GM21447 (cell line): Measurements from ENCODE around the gene ABCC3.
"Not testable (repeated sequence)": the region's sequence is repeated elsewhere in the genome, so short reads cannot be mapped to it uniquely, and the experiment has no call there.

ENCODE experiments used
- ATAC-seq: cut with Tn5 transposase; IDR thresholded peaks from one replicate; pipeline ENCODE4 v1.9.1; 2021; ENCODE audit not compliant: unreplicated experiment

ABCC3 gene

GRCh38 chr17:50697663-50698272 is 63.1 kb downstream of the ABCC3 start:
- ATAC-seq = no peak

DNA sequence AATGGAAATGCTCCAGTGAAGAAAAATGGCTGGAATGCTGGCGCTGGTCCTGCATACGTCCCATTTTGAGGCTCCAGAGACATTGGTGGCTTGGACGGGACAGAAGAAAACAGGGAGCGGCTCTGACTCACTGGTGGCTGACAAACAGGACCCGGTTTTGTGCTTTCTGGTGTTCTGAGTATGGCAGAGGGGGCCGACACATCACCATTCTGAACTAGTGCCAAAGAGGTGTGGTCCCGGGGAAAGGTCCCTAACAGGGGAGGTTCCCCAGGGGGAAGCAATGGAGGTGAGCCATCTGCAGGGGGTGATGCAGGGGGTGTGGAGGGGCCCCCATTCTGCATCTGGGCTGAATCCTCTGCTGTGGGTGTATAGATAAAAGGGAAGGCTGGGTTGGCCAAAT is 64.7 kb downstream of the ABCC3 start:
- no peak for ATAC-seq

DNA sequence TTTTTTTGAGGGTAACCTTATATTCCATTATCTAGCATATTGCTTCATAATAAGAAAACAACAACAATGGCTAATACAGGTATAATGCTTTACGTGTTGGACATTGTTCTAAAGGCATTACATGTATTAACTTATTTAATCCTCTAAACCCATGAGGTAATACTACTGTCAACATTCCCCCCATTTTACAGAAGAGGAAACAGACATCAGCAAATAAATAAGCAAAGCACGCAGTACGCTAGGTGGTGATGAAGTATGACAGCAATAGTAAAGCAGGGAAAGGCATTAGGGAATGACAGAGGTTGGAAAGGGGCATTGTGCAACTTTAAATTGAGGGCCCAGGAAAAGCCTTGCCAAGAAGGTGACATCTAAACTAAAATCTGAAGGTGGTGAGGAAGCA is 68.5 kb downstream of the ABCC3 start:
- no peak for ATAC-seq

GRCh38 chr17:50707289-50708049 is 72.8 kb downstream of the ABCC3 start, which contains the start of gene ANKRD40:
ANKRD40 (minus strand) TSS chr17:50707914; CDS start chr17:50707654, 260 bp downstream.
- peak; percentile 76 for ATAC-seq

- no peak for ATAC-seq
Observed at GRCh38 chr17:50708050-50709000, 73.6 kb downstream of the ABCC3 start.

GRCh38 chr17:50709053-50709452 is 74.4 kb downstream of the ABCC3 start:
- ATAC-seq = not testable (repeated sequence)

DNA sequence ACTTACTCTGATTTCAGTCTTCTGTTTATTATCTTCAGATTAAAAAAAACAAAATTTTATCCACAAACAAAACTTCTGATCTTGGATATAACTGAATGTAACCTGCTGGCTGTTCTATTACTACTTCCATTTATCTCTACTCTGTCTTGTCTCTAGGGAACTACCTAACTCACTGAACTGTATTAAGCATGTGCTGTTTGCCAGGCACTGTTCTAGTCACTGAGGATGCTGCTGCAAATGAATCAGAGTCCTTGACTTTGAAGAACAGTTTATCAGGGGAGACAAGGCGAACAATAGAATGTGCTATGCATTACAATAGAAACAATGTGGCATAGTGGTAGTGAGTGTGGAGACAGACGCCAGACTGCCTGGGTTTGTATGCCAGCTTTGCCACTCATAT is 75.3 kb downstream of the ABCC3 start:
- no peak for ATAC-seq

DNA sequence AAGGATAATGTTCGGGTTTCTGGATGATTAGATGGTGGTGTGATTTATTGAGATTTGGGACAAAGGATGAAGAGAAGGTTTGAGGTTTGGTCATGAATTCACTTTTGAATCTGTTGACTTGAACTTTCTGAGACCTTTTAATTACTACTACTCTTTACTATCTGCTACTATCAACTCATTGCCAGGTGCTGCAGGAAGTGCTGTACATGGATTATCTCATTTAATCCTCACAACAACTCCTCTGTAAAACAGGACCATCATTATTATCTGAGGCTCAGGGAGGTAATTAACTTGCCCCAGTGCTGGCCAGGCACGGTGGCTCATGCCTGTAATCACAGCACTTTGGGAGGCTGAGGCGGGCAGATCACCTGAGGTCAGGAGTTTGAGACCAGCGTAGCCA is 76.0 kb downstream of the ABCC3 start:
- no peak for ATAC-seq

- ATAC-seq = no peak
Observed at GRCh38 chr17:50712641-50713040, 78.0 kb downstream of the ABCC3 start.

- ATAC-seq = no peak
Observed at GRCh38 chr17:50715471-50715870, 80.8 kb downstream of the ABCC3 start.

DNA sequence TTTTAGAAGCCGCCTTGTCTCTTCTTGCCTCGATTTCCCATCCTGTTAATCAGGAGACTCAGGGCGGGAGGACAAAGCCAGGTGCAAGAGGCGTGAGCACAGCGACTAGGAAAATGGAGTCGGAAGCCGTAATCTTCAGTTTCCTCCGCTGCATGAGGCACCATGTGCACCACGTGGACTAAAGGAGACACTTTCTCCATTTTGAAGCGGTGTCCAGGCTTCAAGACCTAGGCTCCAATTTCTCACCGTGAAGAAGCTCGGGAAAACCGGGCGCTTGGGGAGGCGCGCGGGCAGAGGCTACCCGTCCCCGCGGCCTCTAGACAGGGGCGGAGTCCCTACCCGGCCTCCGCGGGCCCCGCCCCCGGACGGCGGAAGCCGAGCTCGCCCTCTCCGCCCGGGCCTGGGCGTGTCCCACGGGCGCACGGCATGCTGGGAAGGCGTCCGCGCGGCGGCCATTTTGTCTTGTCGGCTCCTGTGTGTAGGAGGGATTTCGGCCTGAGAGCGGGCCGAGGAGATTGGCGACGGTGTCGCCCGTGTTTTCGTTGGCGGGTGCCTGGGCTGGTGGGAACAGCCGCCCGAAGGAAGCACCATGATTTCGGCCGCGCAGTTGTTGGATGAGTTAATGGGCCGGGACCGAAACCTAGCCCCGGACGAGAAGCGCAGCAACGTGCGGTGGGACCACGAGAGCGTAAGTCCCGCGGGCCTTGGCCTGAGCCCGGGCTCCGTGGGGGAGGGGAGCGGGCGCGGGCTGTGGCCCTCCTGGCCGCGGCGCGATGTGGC is 84.7 kb downstream of the ABCC3 start, which contains the start of gene LUC7L3:
Gene LUC7L3, plus strand, starts transcription at position 460 of the 780 bp plus-strand sequence. Its CDS starts 130 bp downstream, at position 590.
- ATAC-seq = peak; percentile 75

GRCh38 chr17:50719924-50720794 is 85.5 kb downstream of the ABCC3 start:
- ATAC-seq = no peak

- ATAC-seq = no peak
Observed at GRCh38 chr17:50721194-50722010, 86.7 kb downstream of the ABCC3 start.

- ATAC-seq = no peak
Observed at GRCh38 chr17:50722746-50723145, 88.1 kb downstream of the ABCC3 start.

- not testable (repeated sequence) for ATAC-seq
Observed at GRCh38 chr17:50724622-50725021, 89.9 kb downstream of the ABCC3 start.

DNA sequence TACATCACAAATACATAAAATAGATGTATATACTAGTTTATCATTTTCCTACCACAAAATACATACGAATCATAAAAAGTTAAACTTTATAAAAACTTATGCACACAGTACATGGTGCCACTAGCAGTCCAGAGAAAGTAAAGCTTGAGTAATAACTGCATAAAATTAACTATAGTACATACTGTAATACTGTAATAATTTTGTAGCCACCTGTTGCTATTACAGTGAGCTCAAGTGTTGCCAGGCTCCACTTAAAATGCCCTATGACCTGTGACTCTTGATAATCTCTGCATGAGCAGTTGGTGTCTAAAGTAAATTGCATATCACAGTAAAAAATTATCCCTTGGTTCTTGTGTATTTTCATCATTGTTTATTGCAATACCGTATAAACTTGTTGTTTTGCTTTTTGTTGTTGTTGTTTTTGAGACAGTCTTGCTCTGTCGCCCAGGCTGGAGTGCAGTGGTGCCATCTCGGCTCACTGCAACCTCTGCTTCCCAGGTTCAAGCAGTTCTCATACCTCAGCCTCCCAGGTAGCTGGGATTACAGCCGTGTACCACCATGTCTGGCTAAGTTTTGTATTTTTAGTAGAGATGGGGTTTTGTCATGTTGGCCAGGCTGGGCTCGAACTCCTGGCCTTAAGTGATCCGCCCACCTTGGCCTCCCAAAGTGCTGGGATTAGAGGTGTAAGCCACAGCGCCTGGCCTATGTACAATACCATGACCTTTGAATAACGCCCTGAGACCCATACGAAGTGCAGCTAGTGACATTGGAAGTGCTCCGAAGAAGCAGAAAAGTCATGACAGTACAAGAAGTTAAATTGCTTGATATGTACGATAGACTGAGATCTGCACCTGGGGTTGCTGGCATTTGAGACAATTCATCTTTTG is 91.3 kb downstream of the ABCC3 start:
- no peak for ATAC-seq

GRCh38 chr17:50728112-50728429 is 93.4 kb downstream of the ABCC3 start:
- ATAC-seq = no peak
